ENCODE results near the gene GPR62. TPM values are rescaled to one million over a fixed set of nuclear protein-coding genes. Genes with fewer than 3 reads are reported as not detected.

GPR62 gene
- total RNA-seq, 1 experiment from 2014 or later = not detected

DNA sequence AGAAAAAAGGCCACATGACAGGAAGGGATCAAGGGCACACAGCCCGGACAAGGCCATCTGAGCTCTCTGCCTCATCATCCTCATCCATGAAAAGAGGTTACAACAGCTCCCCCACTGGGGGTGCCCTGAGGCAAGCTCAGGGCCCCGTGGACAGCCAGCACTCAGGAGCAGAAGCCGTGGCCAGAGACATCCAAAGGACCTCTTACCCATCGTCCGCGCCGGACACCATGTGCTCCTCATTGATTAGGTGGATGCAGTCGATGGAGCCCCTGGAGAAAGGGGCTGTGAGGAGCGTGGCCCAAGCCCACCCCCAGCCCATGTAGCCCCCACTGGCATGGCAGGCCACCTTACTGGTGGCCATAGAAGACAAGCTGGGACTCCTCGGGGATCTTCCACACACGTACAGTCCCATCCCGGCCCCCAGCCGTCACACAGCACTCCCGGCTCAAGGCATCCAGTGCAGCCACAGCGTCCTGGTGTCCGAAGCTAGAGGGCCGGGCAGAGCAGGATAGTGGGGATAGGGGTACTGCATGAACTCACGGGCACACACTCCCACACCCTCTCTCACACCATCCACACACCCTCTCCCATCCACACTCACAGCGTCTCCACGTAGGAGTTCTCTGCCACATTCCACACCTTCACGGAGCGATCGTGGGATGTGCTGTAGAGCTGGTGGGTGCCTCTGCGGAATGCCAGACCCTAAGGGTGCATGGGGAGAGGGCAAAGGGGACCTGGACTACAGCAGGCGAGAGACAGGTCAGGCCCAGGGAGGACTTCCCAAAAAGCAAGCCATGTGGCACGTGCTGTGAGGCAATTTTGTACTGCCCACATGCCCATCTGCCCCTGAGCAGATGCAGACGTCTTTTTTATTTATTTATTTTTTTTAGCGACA, 19.9 kb upstream of the GPR62 start:
- ChIA-PET CTCF (no interaction called here), POLR2A (ENCODE audit: unreplicated experiment) (no interaction called here)
- no peak for TF ChIP-seq EZH2 (IDR thresholded peaks at IDR 0.05; ENCODE audit: low read depth)
- TF ChIP-seq, protein P1, sequence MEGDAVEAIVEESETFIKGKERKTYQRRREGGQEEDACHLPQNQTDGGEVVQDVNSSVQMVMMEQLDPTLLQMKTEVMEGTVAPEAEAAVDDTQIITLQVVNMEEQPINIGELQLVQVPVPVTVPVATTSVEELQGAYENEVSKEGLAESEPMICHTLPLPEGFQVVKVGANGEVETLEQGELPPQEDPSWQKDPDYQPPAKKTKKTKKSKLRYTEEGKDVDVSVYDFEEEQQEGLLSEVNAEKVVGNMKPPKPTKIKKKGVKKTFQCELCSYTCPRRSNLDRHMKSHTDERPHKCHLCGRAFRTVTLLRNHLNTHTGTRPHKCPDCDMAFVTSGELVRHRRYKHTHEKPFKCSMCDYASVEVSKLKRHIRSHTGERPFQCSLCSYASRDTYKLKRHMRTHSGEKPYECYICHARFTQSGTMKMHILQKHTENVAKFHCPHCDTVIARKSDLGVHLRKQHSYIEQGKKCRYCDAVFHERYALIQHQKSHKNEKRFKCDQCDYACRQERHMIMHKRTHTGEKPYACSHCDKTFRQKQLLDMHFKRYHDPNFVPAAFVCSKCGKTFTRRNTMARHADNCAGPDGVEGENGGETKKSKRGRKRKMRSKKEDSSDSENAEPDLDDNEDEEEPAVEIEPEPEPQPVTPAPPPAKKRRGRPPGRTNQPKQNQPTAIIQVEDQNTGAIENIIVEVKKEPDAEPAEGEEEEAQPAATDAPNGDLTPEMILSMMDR (conservative IDR thresholded peaks at IDR 0.05) = no peak
- Histone ChIP-seq H2AFZ (no peak overlapping the region), H4K20me1 (ENCODE audit: insufficient read depth) (peaks cover 5% of the 10 kb centered on the region; the same call in 1 of the 2 replicates), H3F3A (ENCODE audit: insufficient read depth, low read depth) (no peaks in the 10 kb centered on the region), H3K9me2 (ENCODE audit: insufficient read depth) (no peaks in the 10 kb centered on the region), H3K4me1 (replicated peaks; ENCODE audit: insufficient read depth) (no peaks in the 10 kb centered on the region), H3K79me2 (ENCODE audit: low read depth) (peaks cover 12% of the 10 kb centered on the region), H3K4me3 (no peak overlapping the region), H3K9me3 (ENCODE audit: insufficient read depth, low read depth) (no peaks in the 10 kb centered on the region), H3K27ac (no peak overlapping the region), H3K36me3 (ENCODE audit: low read depth) (no peaks in the 10 kb centered on the region; the same call in 1 of the 2 replicates), H3K4me2 (no peak overlapping the region), H3K27me3 (ENCODE audit: insufficient read depth, low read depth) (no peaks in the 10 kb centered on the region)
- BruUV-seq (replicated peaks) = no TSS peak
- intact Hi-C loops (cut with micrococcal nuclease; ENCODE audit: unreplicated experiment) = no loop called here
- DNase-seq = no peak

DNA sequence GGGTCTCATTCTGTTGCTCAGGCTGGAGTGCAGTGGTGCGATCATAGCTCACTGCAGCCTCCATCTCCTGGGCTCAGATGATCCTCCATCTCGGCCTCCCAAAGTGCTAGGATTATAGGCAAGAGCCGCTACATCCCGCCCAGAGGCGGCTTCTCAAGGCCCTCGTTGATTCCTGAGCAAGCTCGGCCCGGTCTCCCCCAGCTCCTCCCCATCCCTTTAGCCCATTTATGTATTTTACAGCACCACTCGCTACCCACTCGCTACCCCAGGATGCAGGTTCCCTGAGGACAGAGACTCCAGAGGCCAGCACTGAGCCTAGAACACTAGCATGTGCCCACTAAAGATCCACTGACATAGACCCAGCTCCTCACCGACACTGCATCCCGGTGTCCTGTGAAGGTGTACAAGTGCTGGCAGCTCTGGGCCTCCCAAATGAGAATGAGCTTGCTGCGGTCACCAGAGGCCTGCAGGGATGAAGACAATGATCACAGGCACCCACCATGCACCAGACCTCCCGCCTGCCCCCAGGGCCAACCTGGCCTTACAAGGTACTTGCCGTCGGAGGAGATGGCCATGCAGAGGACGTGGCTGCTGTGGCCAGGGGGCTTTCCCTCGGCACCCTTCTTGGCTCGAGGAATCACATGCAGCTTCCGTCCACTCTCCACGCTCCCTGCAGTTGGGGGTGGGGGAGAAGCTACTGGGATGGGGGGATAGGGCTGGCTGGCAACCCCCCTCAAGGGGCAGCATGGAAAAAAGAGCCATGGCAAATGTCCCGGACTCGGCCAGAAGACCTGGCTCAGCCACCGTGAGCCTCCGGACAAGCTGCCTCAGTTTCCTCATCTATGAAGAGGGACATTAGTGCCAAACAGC, 19.1 kb upstream of the GPR62 start:
- ChIA-PET POLR2A (ENCODE audit: unreplicated experiment) (no interaction called here), CTCF (no interaction called here)
- no peak overlapping the region for H3K4me3 ChIP-seq
- no peaks in the 10 kb centered on the region for H3F3A ChIP-seq (ENCODE audit: insufficient read depth, low read depth)
- H3K9me3 ChIP-seq (ENCODE audit: insufficient read depth, low read depth) = no peaks in the 10 kb centered on the region
- H3K36me3 ChIP-seq (ENCODE audit: low read depth) = no peaks in the 10 kb centered on the region; the same call in 1 of the 2 replicates
- no peak overlapping the region for H2AFZ ChIP-seq
- BruUV-seq (replicated peaks) = no TSS peak
- H3K27ac ChIP-seq = no peak overlapping the region
- TF ChIP-seq EZH2 (IDR thresholded peaks at IDR 0.05; ENCODE audit: low read depth) = no peak
- TF ChIP-seq, protein P1 (conservative IDR thresholded peaks at IDR 0.05) = no peak
- intact Hi-C loops (cut with micrococcal nuclease; ENCODE audit: unreplicated experiment) = no loop called here
- H4K20me1 ChIP-seq (ENCODE audit: insufficient read depth) = peaks cover 5% of the 10 kb centered on the region; the same call in 1 of the 2 replicates
- peaks cover 21% of the 10 kb centered on the region for H3K79me2 ChIP-seq (ENCODE audit: low read depth)
- no peak overlapping the region for H3K4me2 ChIP-seq
- no peaks in the 10 kb centered on the region for H3K9me2 ChIP-seq (ENCODE audit: insufficient read depth)
- no peaks in the 10 kb centered on the region for H3K27me3 ChIP-seq (ENCODE audit: insufficient read depth, low read depth)
- DNase-seq = no peak
- H3K4me1 ChIP-seq (replicated peaks; ENCODE audit: insufficient read depth) = 0 out of 2 replicates have a peak, but pooled peaks cover 8% of the 10 kb centered on the region

DNA sequence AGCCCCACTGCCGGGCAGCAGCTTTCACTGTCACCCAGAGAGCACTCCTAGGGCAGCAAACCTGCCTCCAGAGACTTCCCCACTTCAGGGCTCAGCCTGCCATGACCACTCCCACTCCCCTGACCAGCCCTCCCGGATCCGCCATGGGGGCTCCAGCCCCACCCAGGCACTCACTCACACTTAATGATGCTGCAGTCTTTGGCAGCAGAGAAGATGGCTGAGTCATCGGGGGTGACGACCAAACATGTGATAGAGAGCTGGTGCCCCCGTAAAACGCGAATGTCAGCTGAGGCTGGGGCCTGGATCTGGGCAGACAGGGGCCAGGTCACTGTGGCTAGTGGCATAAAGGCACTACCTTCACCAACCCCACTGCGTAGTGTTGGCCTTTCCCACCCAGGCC, 18.2 kb upstream of the GPR62 start:
- H3K4me2 ChIP-seq = no peak overlapping the region
- H3K4me3 ChIP-seq = no peak overlapping the region
- peaks cover 5% of the 10 kb centered on the region; the same call in 1 of the 2 replicates for H4K20me1 ChIP-seq (ENCODE audit: insufficient read depth)
- no peaks in the 10 kb centered on the region for H3K9me2 ChIP-seq (ENCODE audit: insufficient read depth)
- no peaks in the 10 kb centered on the region for H3K27me3 ChIP-seq (ENCODE audit: insufficient read depth, low read depth)
- no peak overlapping the region for H2AFZ ChIP-seq
- TF ChIP-seq, protein P1 (conservative IDR thresholded peaks at IDR 0.05) = no peak
- TF ChIP-seq EZH2 (IDR thresholded peaks at IDR 0.05; ENCODE audit: low read depth) = no peak
- DNase-seq = no peak
- no peaks in the 10 kb centered on the region for H3F3A ChIP-seq (ENCODE audit: insufficient read depth, low read depth)
- 0 out of 2 replicates have a peak, but pooled peaks cover 8% of the 10 kb centered on the region for H3K4me1 ChIP-seq (replicated peaks; ENCODE audit: insufficient read depth)
- POLR2A ChIA-PET (ENCODE audit: unreplicated experiment) = no interaction called here
- peaks cover 26% of the 10 kb centered on the region for H3K79me2 ChIP-seq (ENCODE audit: low read depth)
- no peak overlapping the region for H3K27ac ChIP-seq
- no TSS peak for BruUV-seq (replicated peaks)
- CTCF ChIA-PET = no interaction called here
- intact Hi-C loops (cut with micrococcal nuclease; ENCODE audit: unreplicated experiment) = no loop called here
- H3K36me3 ChIP-seq (ENCODE audit: low read depth) = no peaks in the 10 kb centered on the region; the same call in 1 of the 2 replicates
- H3K9me3 ChIP-seq (ENCODE audit: insufficient read depth, low read depth) = no peaks in the 10 kb centered on the region
